ENCODE results near the gene THAP7.
"Not testable (repeated sequence)": the region's sequence is repeated elsewhere in the genome, so short reads cannot be mapped to it uniquely, and the experiment has no call there.

Gene THAP7

DNA sequence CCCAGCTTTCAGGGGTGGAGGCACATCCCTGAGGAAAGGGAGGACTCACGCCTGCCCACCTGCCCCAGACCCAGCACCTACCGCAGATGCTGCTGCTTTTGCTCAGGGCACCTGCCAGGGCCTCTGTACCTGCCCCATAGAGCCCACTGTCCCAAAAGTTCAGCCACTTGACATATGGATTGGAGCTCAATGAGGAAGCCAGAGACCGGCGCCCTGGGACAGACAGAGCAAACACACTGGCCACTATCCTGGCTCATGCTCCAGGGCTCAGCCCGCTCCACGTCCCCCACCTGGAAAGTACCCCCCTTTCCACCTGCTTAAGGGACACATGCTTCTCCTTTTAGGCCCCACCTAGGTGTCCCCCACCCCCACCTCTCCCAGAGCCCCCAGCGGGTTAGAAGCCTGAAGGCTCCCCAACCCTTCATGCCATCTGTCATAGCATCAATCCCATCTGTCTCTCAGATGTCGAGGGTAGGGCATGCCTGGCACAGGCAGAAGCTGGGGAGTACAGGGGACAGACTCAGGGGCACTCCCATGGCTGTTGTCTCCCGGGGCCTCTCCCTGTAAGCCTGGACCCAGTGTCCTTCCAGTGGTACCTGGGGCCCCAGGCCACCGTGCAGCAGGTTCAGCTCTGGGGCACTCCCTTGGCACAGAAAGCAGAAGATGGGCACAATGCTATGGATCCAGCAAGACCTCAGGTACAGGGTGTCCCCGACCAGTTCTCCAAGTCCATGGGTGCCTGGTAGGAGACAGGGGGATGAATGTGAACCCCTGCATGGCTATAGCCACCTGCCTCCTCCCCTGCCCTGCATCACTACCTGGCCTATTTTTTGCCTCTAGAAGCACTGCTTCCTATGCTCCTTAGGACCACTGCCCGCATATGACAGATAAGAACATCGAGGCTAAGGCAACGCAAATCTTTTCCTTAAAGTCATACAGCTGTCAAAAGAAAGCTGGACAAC is 10.8 kb upstream of the THAP7 start:
- DNase-seq = no peak

GRCh38 chr22:21010426-21011113 is 8.7 kb upstream of the THAP7 start:
- no peak for DNase-seq

GRCh38 chr22:21009638-21010425 is 7.9 kb upstream of the THAP7 start:
- no peak for DNase-seq

GRCh38 chr22:21009208-21009607 is 7.3 kb upstream of the THAP7 start:
- DNase-seq = not testable (repeated sequence)

GRCh38 chr22:21003782-21004181 is 1.9 kb upstream of the THAP7 start:
- no peak for DNase-seq

- no peak for DNase-seq
These were observed 824 bp downstream of the THAP7 start for GRCh38 chr22:21000987-21001600.

GRCh38 chr22:21000207-21000986 is 1.5 kb downstream of the THAP7 start:
- DNase-seq = no peak

GRCh38 chr22:20999350-21000206 is 2.3 kb downstream of the THAP7 start:
- no peak for DNase-seq

DNA sequence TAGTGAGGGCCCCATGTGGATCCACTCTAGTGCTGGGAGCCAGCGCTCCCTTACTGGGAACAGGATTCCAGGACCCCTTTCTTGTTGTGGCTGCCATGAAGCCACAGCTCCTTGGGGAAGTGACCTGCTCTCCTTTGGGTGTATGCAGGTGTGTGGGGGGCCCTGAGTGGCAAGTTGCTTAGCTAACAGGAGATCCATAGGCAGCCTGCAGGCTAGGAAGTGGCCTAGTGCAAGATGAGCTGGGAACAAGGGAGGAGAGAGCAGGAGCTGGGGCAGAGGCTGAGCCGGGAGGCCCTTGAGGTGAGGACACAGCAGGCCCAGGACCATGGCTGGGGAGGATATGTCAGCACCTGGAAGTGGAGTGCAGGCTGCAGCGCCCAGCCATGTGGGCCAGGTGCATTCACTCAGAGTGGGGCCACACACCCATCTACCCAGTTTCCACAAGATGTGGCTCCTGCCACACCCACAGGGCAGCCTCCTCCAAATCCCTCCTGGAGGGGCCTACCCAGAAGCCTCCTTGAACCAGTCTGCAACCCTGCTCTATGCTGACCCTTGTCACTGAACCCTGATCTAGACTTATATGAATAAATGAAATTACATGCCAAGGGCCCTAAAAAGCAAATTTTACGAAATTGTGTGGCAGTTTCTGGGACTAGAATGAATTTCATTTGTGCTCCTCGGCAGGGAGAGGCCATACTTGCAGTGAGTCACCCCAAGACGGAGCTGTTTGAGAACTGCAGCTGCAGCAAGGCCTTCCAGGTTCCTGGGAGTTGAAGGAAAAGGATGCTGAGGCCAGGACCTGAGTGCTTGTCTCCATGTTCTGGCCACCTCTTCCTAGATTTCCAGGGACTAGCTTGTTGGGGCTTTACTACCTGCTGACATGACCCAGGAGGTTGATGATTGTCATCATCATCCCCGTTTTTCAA is 3.2 kb downstream of the THAP7 start:
- no peak for DNase-seq

DNA sequence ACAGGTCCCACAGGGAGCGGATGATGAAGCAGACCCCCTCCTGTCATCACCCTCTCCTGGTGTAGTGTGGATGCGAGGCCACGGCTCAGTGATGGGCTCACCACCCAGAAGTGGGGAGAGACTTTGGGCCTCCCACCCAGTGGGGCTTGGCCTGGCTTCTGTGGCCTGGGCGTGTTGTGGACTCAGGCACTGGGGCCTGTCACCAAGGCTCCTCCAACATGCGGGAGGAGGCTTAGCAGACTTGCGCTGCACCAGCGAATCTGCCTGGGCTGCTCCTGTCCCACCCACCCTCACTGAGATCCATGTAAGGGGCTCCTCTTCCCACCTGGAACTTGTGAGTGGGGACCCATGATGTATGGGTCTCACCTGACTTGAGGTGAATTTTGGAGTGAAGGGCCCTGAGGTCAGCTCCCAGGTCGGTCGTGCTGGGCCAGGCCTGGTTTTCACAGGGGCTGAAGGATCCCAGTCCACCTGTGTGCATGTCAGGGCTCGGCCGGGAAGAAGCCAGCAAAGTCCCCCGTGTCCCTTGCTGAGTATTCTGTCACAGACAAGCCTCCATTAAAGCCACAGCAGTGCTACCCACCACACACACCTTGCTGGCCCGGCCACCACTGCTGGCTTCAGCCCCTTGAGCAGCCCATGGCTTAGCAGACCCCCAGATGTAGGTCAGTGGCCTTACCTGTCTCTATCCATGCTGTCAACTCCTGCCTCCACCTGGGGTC is 4.2 kb downstream of the THAP7 start:
- no peak for DNase-seq

GRCh38 chr22:20996598-20997535 is 5.1 kb downstream of the THAP7 start:
- no peak for DNase-seq

GRCh38 chr22:20996031-20996410 is 5.9 kb downstream of the THAP7 start:
- DNase-seq = no peak

- no peak for DNase-seq
These were observed 6.4 kb downstream of the THAP7 start for GRCh38 chr22:20995329-20996030.

GRCh38 chr22:20994902-20995241 is 7.0 kb downstream of the THAP7 start:
- DNase-seq = no peak

GRCh38 chr22:20994128-20994901 is 7.6 kb downstream of the THAP7 start:
- DNase-seq = no peak

- DNase-seq = no peak
These were observed 8.4 kb downstream of the THAP7 start for GRCh38 chr22:20993304-20994127.
